ENCODE data around the gene MACC1.
A peak's percentile ranks its signal among the peaks of the same experiment; 100 is the strongest.
"Not testable (repeated sequence)": the region's sequence is repeated elsewhere in the genome, so short reads cannot be mapped to it uniquely, and the experiment has no call there.

The MACC1 gene

GRCh38 chr7:20121404-20121803 is 95.8 kb downstream of the MACC1 start:
- H3F3A ChIP-seq (ENCODE audit: insufficient read depth, low read length) = no peaks in the 10 kb centered on the region
- no peak overlapping the region for H3K27ac ChIP-seq (ENCODE audit: low read depth, low read length, poor library complexity, severe bottlenecking)
- H3K36me3 ChIP-seq (ENCODE audit: insufficient read depth, low read length) = no peaks in the 10 kb centered on the region
- no peaks in the 10 kb centered on the region for H3K79me2 ChIP-seq (ENCODE audit: insufficient read depth, low read length)
- no peak overlapping the region for H2AFZ ChIP-seq (ENCODE audit: low read length)
- H3K4me3 ChIP-seq (ENCODE audit: low read depth, low read length, poor library complexity, severe bottlenecking) = no peak overlapping the region
- H3K4me1 ChIP-seq (ENCODE audit: insufficient read depth, low read length, severe bottlenecking) = no peaks in the 10 kb centered on the region
- H4K20me1 ChIP-seq (ENCODE audit: insufficient read depth, low read length) = no peaks in the 10 kb centered on the region
- H3K4me2 ChIP-seq (ENCODE audit: low read length) = no peak overlapping the region
- no peaks in the 10 kb centered on the region for H3K9me3 ChIP-seq (ENCODE audit: low read length)
- TF ChIP-seq EZH2 (IDR thresholded peaks at IDR 0.05; ENCODE audit: borderline replicate concordance, low read length) = no peak
- TF ChIP-seq CTCF (IDR thresholded peaks at IDR 0.05; ENCODE audit: low read length) = no peak
- H3K9me2 ChIP-seq (ENCODE audit: low read depth, low read length) = no peaks in the 10 kb centered on the region
- H3K27me3 ChIP-seq (ENCODE audit: insufficient read depth, low read length) = no peaks in the 10 kb centered on the region
- no peak overlapping the region for H3K9ac ChIP-seq (ENCODE audit: low read length)

GRCh38 chr7:20120611-20121168 is 96.5 kb downstream of the MACC1 start:
- H3F3A ChIP-seq (ENCODE audit: insufficient read depth, low read length); H3K36me3 ChIP-seq (ENCODE audit: insufficient read depth, low read length); H3K4me1 ChIP-seq (ENCODE audit: insufficient read depth, low read length, severe bottlenecking); H3K9me3 ChIP-seq (ENCODE audit: low read length); H3K27me3 ChIP-seq (ENCODE audit: insufficient read depth, low read length); H3K9ac ChIP-seq (ENCODE audit: low read length); H3K9me2 ChIP-seq (ENCODE audit: low read depth, low read length); H3K79me2 ChIP-seq (ENCODE audit: insufficient read depth, low read length); H3K4me3 ChIP-seq (ENCODE audit: low read depth, low read length, poor library complexity, severe bottlenecking); H4K20me1 ChIP-seq (ENCODE audit: insufficient read depth, low read length); H3K4me2 ChIP-seq (ENCODE audit: low read length); H2AFZ ChIP-seq (ENCODE audit: low read length); H3K27ac ChIP-seq (ENCODE audit: low read depth, low read length, poor library complexity, severe bottlenecking): not testable (repeated sequence)

- Histone ChIP-seq H3K9me3 (ENCODE audit: low read length) (no peaks in the 10 kb centered on the region), H4K20me1 (ENCODE audit: insufficient read depth, low read length) (no peaks in the 10 kb centered on the region), H3K9me2 (ENCODE audit: low read depth, low read length) (no peaks in the 10 kb centered on the region), H2AFZ (ENCODE audit: low read length) (no peak overlapping the region), H3K4me2 (ENCODE audit: low read length) (no peak overlapping the region), H3K27ac (ENCODE audit: low read depth, low read length, poor library complexity, severe bottlenecking) (no peak overlapping the region), H3K4me1 (ENCODE audit: insufficient read depth, low read length, severe bottlenecking) (peaks cover 29% of the 10 kb centered on the region), H3K27me3 (ENCODE audit: insufficient read depth, low read length) (no peaks in the 10 kb centered on the region), H3K9ac (ENCODE audit: low read length) (no peak overlapping the region), H3K79me2 (ENCODE audit: insufficient read depth, low read length) (no peaks in the 10 kb centered on the region), H3K4me3 (ENCODE audit: low read depth, low read length, poor library complexity, severe bottlenecking) (no peak overlapping the region), H3F3A (ENCODE audit: insufficient read depth, low read length) (no peaks in the 10 kb centered on the region), H3K36me3 (ENCODE audit: insufficient read depth, low read length) (no peaks in the 10 kb centered on the region)
- TF ChIP-seq CTCF (IDR thresholded peaks at IDR 0.05; ENCODE audit: low read length) = no peak
- no peak for TF ChIP-seq EZH2 (IDR thresholded peaks at IDR 0.05; ENCODE audit: borderline replicate concordance, low read length)
These were observed 100.3 kb downstream of the MACC1 start for GRCh38 chr7:20116869-20117268.

DNA sequence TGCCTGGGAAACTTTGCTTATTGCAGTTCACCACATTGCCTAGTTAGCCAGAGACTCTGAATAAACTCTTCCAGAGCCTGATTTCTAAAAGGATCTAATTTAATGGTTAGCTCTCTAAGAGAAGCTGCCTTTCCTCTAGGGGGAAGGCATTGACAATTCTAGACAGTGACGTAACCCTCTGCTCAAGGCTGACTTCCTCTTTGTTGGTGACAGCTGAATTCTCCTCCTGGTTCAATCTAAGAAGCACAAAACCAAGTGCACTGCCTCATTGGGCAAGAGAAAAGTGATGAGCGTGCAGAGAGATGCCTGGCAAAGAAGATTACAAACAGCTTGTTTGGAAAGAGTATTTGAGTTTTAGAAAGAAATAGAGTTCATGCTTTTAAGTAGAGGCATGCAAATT is 102.7 kb downstream of the MACC1 start:
- peak overlapping the region; percentile 4 for H3K27ac ChIP-seq (ENCODE audit: low read depth, low read length, poor library complexity, severe bottlenecking)
- no peaks in the 10 kb centered on the region for H3F3A ChIP-seq (ENCODE audit: insufficient read depth, low read length)
- no peaks in the 10 kb centered on the region for H4K20me1 ChIP-seq (ENCODE audit: insufficient read depth, low read length)
- H3K9me3 ChIP-seq (ENCODE audit: low read length) = no peaks in the 10 kb centered on the region
- no peaks in the 10 kb centered on the region for H3K27me3 ChIP-seq (ENCODE audit: insufficient read depth, low read length)
- H3K4me2 ChIP-seq (ENCODE audit: low read length) = peak overlapping the region; percentile 35
- H3K4me1 ChIP-seq (ENCODE audit: insufficient read depth, low read length, severe bottlenecking) = peaks cover 29% of the 10 kb centered on the region
- peak overlapping the region; percentile 8; the same call in 1 of the 2 replicates for H2AFZ ChIP-seq (ENCODE audit: low read length)
- H3K36me3 ChIP-seq (ENCODE audit: insufficient read depth, low read length) = no peaks in the 10 kb centered on the region
- no peaks in the 10 kb centered on the region for H3K79me2 ChIP-seq (ENCODE audit: insufficient read depth, low read length)
- no peak overlapping the region for H3K9ac ChIP-seq (ENCODE audit: low read length)
- H3K4me3 ChIP-seq (ENCODE audit: low read depth, low read length, poor library complexity, severe bottlenecking) = no peak overlapping the region
- H3K9me2 ChIP-seq (ENCODE audit: low read depth, low read length) = no peaks in the 10 kb centered on the region
- peak; percentile 35; the same call in 1 of the 2 replicates for TF ChIP-seq CTCF (IDR thresholded peaks at IDR 0.05; ENCODE audit: low read length)
- no peak for TF ChIP-seq EZH2 (IDR thresholded peaks at IDR 0.05; ENCODE audit: borderline replicate concordance, low read length)

All from OCI-LY1 (cell line).